CD4-positive, CD25-positive, alpha-beta regulatory T cell (primary cell): ENCODE results near the gene PNPLA3. TPM values are rescaled to one million over a fixed set of nuclear protein-coding genes. Genes with fewer than 3 reads are reported as not detected.

Experiments used
- ATAC-seq, 2 donors: fragments of 150-1000 bp; cut with Tn5 transposase; one replicate each; pipeline ENCODE4 v1.10.0; 2021; ENCODE audit warnings: low read depth in 2 of 2, moderate number of reproducible peaks in 2 of 2, moderate library complexity in 1 of 2
- DNase-seq, 3 donors: peaks; one replicate each; pipeline versions ENCODE4 v3.0.0 to v3.0.0-alpha.2; 2012 to 2022; ENCODE audit warnings: mixed read lengths in 1 of 3
- H3K27ac ChIP-seq: one replicate; pipeline ENCODE4 v1.7.0; 2013; ENCODE audit warnings: mild to moderate bottlenecking, low read length; ENCODE audit not compliant: insufficient read depth, poor library complexity, severe bottlenecking
- H3K27me3 ChIP-seq: one replicate; pipeline ENCODE4 v1.7.0; 2013; ENCODE audit warnings: low read length; ENCODE audit not compliant: control insufficient read depth, insufficient read depth
- H3K36me3 ChIP-seq: one replicate; pipeline ENCODE4 v1.7.0; 2013; ENCODE audit warnings: mild to moderate bottlenecking, low read length, moderate library complexity; ENCODE audit not compliant: control insufficient read depth, insufficient read depth
- H3K4me1 ChIP-seq: 2 replicates; pipeline ENCODE4 v1.7.0; 2013; ENCODE audit warnings: mild to moderate bottlenecking, low read length; ENCODE audit not compliant: insufficient read depth, control insufficient read depth, poor library complexity, severe bottlenecking
- H3K4me3 ChIP-seq: one replicate; pipeline ENCODE4 v1.7.0; 2013; ENCODE audit warnings: low read depth, mild to moderate bottlenecking, low read length, moderate library complexity
- H3K9me3 ChIP-seq, 2 experiments: 1 replicate in 1 of 2; 2 replicates in 1 of 2; pipeline ENCODE4 v1.7.0; 2013; ENCODE audit warnings: low read length in 2 of 2, mild to moderate bottlenecking in 1 of 2, moderate library complexity in 1 of 2; ENCODE audit not compliant: control insufficient read depth in 2 of 2
- H3K27ac Mint-ChIP-seq, 3 donors: one replicate each; pipeline ENCODE4 v1.8.0; 2020 to 2022; ENCODE audit warnings: mild to moderate bottlenecking in 3 of 3, mixed read lengths in 3 of 3, moderate library complexity in 2 of 3
- H3K27me3 Mint-ChIP-seq: one replicate; pipeline ENCODE4 v1.8.0; 2022; ENCODE audit warnings: mild to moderate bottlenecking, mixed read lengths
- H3K36me3 Mint-ChIP-seq: one replicate; pipeline ENCODE4 v1.8.0; 2020; ENCODE audit warnings: mixed read lengths
- H3K4me1 Mint-ChIP-seq, 4 donors: one replicate each; pipeline ENCODE4 v1.8.0; 2020 to 2022; ENCODE audit warnings: mixed read lengths in 4 of 4, mild to moderate bottlenecking in 1 of 4
- H3K4me3 Mint-ChIP-seq, 4 donors: one replicate each; pipeline ENCODE4 v1.8.0; 2020 to 2022; ENCODE audit warnings: mild to moderate bottlenecking in 4 of 4, mixed read lengths in 4 of 4, moderate library complexity in 3 of 4
- H3K9me3 Mint-ChIP-seq, 7 donors: one replicate each; pipeline ENCODE4 v1.8.0; 2020 to 2022; ENCODE audit warnings: mixed read lengths in 7 of 7, mild to moderate bottlenecking in 3 of 7, moderate library complexity in 2 of 7
- polyA plus RNA-seq, 4 donors: library from polyadenylated mRNA; unstranded; fragments of 300-500 nt; fragmentation: Illumina TruSeq; gene quantifications; one replicate each; pipeline ENCODE4 v1.2.3, GENCODE V29; 2021
- total RNA-seq: library from RNA; stranded (reverse); gene quantifications from one replicate; pipeline ENCODE4 v1.2.3, GENCODE V29; 2022

The PNPLA3 gene
- total and polyA plus RNA-seq, 5 donors from 2014 or later: not detected

- H3K27me3 Mint-ChIP-seq: peaks cover 29% of the 10 kb centered on the region
- H3K27me3 ChIP-seq: no peaks in the 10 kb centered on the region
These were observed 37.8 kb upstream of the PNPLA3 start for GRCh38 chr22:43885786-43886185.

GRCh38 chr22:43886231-43886630 is 37.4 kb upstream of the PNPLA3 start:
- Mint-ChIP-seq H3K27ac (no peak overlapping the region), H3K36me3 (no peaks in the 10 kb centered on the region), H3K27me3 (peaks cover 32% of the 10 kb centered on the region), H3K4me3 (no peak overlapping the region), H3K4me1 (peaks cover 0 to 5% (median 1%) of the 10 kb centered on the region in 4 donors), H3K9me3 (peaks cover 0 to 4% (median 0%) of the 10 kb centered on the region in 7 donors)
- no peak overlapping the region for H3K4me3 ChIP-seq
- no peaks in the 10 kb centered on the region for H3K9me3 ChIP-seq
- no peaks in the 10 kb centered on the region for H3K4me1 ChIP-seq
- no peaks in the 10 kb centered on the region for H3K36me3 ChIP-seq
- no peak for DNase-seq
- no peak for ATAC-seq
- H3K27ac ChIP-seq: no peak overlapping the region
- H3K27me3 ChIP-seq: no peaks in the 10 kb centered on the region

More at GRCh38 chr22:43885786-43886185, 37.8 kb upstream of the PNPLA3 start:
- no peak overlapping the region for H3K27ac ChIP-seq
- peaks cover 0 to 4% (median 0%) of the 10 kb centered on the region in 7 donors for H3K9me3 Mint-ChIP-seq
- H3K4me3 Mint-ChIP-seq: no peak overlapping the region
- H3K4me1 Mint-ChIP-seq: peaks cover 0 to 5% (median 1%) of the 10 kb centered on the region in 4 donors
- H3K4me3 ChIP-seq: no peak overlapping the region
- no peaks in the 10 kb centered on the region for H3K9me3 ChIP-seq
- H3K36me3 Mint-ChIP-seq: no peaks in the 10 kb centered on the region
- no peaks in the 10 kb centered on the region for H3K4me1 ChIP-seq
- DNase-seq (no peak), ATAC-seq (no peak)
- no peaks in the 10 kb centered on the region for H3K36me3 ChIP-seq
- no peak overlapping the region for H3K27ac Mint-ChIP-seq

- no peaks in the 10 kb centered on the region for H3K36me3 Mint-ChIP-seq
- H3K27me3 ChIP-seq: no peaks in the 10 kb centered on the region
- peaks cover 39% of the 10 kb centered on the region for H3K27me3 Mint-ChIP-seq
These were observed 36.2 kb upstream of the PNPLA3 start for GRCh38 chr22:43887391-43887790.

GRCh38 chr22:43888740-43889139 is 34.9 kb upstream of the PNPLA3 start:
- Histone ChIP-seq H3K4me1 (no peaks in the 10 kb centered on the region), H3K27ac (no peak overlapping the region), H3K4me3 (no peak overlapping the region), H3K27me3 (no peaks in the 10 kb centered on the region), H3K9me3 (no peaks in the 10 kb centered on the region), H3K36me3 (no peaks in the 10 kb centered on the region)
- Mint-ChIP-seq H3K9me3 (peaks cover 0 to 1% (median 0%) of the 10 kb centered on the region in 7 donors), H3K27me3 (peaks cover 47% of the 10 kb centered on the region), H3K27ac (no peak overlapping the region), H3K4me1 (peaks cover 0 to 5% (median 0%) of the 10 kb centered on the region in 4 donors), H3K36me3 (no peaks in the 10 kb centered on the region), H3K4me3 (no peak overlapping the region)
- DNase-seq (no peak), ATAC-seq (no peak)

More at GRCh38 chr22:43887391-43887790, 36.2 kb upstream of the PNPLA3 start:
- Mint-ChIP-seq H3K9me3 (peaks cover 0 to 4% (median 0%) of the 10 kb centered on the region in 7 donors), H3K27ac (no peak overlapping the region), H3K4me1 (peaks cover 0 to 5% (median 1%) of the 10 kb centered on the region in 4 donors), H3K4me3 (no peak overlapping the region)
- H3K27ac ChIP-seq: no peak overlapping the region
- H3K36me3 ChIP-seq: no peaks in the 10 kb centered on the region
- H3K9me3 ChIP-seq: no peaks in the 10 kb centered on the region
- no peak overlapping the region for H3K4me3 ChIP-seq
- DNase-seq (no peak), ATAC-seq (no peak)
- H3K4me1 ChIP-seq: no peaks in the 10 kb centered on the region

- Histone ChIP-seq H3K4me3 (no peak overlapping the region), H3K4me1 (no peaks in the 10 kb centered on the region), H3K27ac (no peak overlapping the region), H3K27me3 (no peaks in the 10 kb centered on the region), H3K9me3 (no peaks in the 10 kb centered on the region), H3K36me3 (no peaks in the 10 kb centered on the region)
- Mint-ChIP-seq H3K27ac (no peak overlapping the region), H3K4me1 (peaks cover 0 to 5% (median 0%) of the 10 kb centered on the region in 4 donors), H3K9me3 (peaks cover 0 to 1% (median 0%) of the 10 kb centered on the region in 7 donors), H3K36me3 (no peaks in the 10 kb centered on the region), H3K4me3 (no peak overlapping the region), H3K27me3 (peaks cover 50% of the 10 kb centered on the region)
- DNase-seq (no peak), ATAC-seq (no peak)
These were observed 34.3 kb upstream of the PNPLA3 start for GRCh38 chr22:43889201-43889859.

- H3K4me3 ChIP-seq: no peak overlapping the region
- peaks cover 46% of the 10 kb centered on the region for H3K27me3 Mint-ChIP-seq
- H3K4me1 ChIP-seq: no peaks in the 10 kb centered on the region
- peaks cover 0 to 1% (median 0%) of the 10 kb centered on the region in 7 donors for H3K9me3 Mint-ChIP-seq
- no peak overlapping the region for H3K27ac Mint-ChIP-seq
- ATAC-seq (no peak), DNase-seq (no peak)
- H3K4me1 Mint-ChIP-seq: peaks cover 0 to under 1% (median 0%) of the 10 kb centered on the region in 4 donors
- no peak overlapping the region for H3K4me3 Mint-ChIP-seq
- H3K36me3 ChIP-seq: no peaks in the 10 kb centered on the region
- H3K27me3 ChIP-seq: no peaks in the 10 kb centered on the region
- H3K9me3 ChIP-seq: no peaks in the 10 kb centered on the region
- H3K36me3 Mint-ChIP-seq: no peaks in the 10 kb centered on the region
- no peak overlapping the region for H3K27ac ChIP-seq
These were observed 33.7 kb upstream of the PNPLA3 start for GRCh38 chr22:43889860-43890253.

- Mint-ChIP-seq H3K27me3 (peaks cover 38% of the 10 kb centered on the region), H3K36me3 (no peaks in the 10 kb centered on the region), H3K9me3 (peaks cover 0 to 1% (median 0%) of the 10 kb centered on the region in 7 donors), H3K4me1 (no peaks in the 10 kb centered on the region), H3K27ac (no peak overlapping the region), H3K4me3 (no peak overlapping the region)
- ATAC-seq: no peak
- no peaks in the 10 kb centered on the region for H3K9me3 ChIP-seq
- H3K36me3 ChIP-seq: no peaks in the 10 kb centered on the region
- no peak overlapping the region for H3K4me3 ChIP-seq
- H3K27ac ChIP-seq: no peak overlapping the region
- no peak for DNase-seq
- no peaks in the 10 kb centered on the region for H3K4me1 ChIP-seq
- H3K27me3 ChIP-seq: no peaks in the 10 kb centered on the region
These were observed 32.7 kb upstream of the PNPLA3 start for GRCh38 chr22:43890901-43891331.
